ENCODE data around the gene PLXNC1. TPM values are rescaled to one million over a fixed set of nuclear protein-coding genes. Genes with fewer than 3 reads are reported as not detected.

Gene PLXNC1
- polyA plus RNA-seq, 1 donor (not counting 4 experiments of a cell fraction or from before 2014, with no cell fraction given), result 0.17 TPM

- no peaks in the 10 kb centered on the region for H3K4me1 ChIP-seq (ENCODE audit: control insufficient read depth, extremely low read depth, insufficient read depth, low read length)
- peaks cover 6% of the 10 kb centered on the region for H3K27me3 ChIP-seq (ENCODE audit: control insufficient read depth, extremely low read depth, insufficient read depth, low read length)
- H4K20me1 ChIP-seq (ENCODE audit: control insufficient read depth, extremely low read depth, insufficient read depth, low read length), result no peaks in the 10 kb centered on the region
- dilution Hi-C loops (cut with MboI; ENCODE audit: extremely low pct_ligation_motif_present, low sequenced_read_pairs), result no loop called here
- no peak overlapping the region for H3K27ac ChIP-seq (ENCODE audit: control insufficient read depth, insufficient read depth, low read length)
- no peak overlapping the region for H2AFZ ChIP-seq (ENCODE audit: control insufficient read depth, low read length)
- no peaks in the 10 kb centered on the region for H3K79me2 ChIP-seq (ENCODE audit: control insufficient read depth, insufficient read depth, low read length)
- FAIRE-seq, result no peak
- TF ChIP-seq CTCF (optimal IDR thresholded peaks at IDR 0.05 in 1 of 3, IDR thresholded peaks at IDR 0.05 in 1 of 3, conservative IDR thresholded peaks at IDR 0.05 in 1 of 3; ENCODE audit: extremely low read depth in 1 of 3, insufficient read depth in 2 of 3, low read length in 3 of 3), result no peak
- TF ChIP-seq EZH2 (IDR thresholded peaks at IDR 0.05; ENCODE audit: low read length), result no peak
- no peak overlapping the region for H3K4me2 ChIP-seq (ENCODE audit: control insufficient read depth, extremely low read depth, insufficient read depth, low read depth, low read length)
- H3K9ac ChIP-seq (ENCODE audit: control insufficient read depth, extremely low read depth, insufficient read depth, low read length), result no peak overlapping the region
- H3K9me1 ChIP-seq (ENCODE audit: control insufficient read depth, extremely low read depth, insufficient read depth, low read length), result no peaks in the 10 kb centered on the region
- H3K9me3 ChIP-seq (ENCODE audit: control insufficient read depth, low read depth, low read length), result no peaks in the 10 kb centered on the region
- no peak for DNase-seq (ENCODE audit: low read depth, low spot score)
- no peaks in the 10 kb centered on the region for H3K36me3 ChIP-seq (ENCODE audit: control insufficient read depth in 2 of 2, extremely low read depth in 1 of 2, insufficient read depth in 2 of 2, low read length in 2 of 2)
- H3K4me3 ChIP-seq (ENCODE audit: control insufficient read depth in 2 of 3, extremely low read depth in 1 of 3, insufficient read depth in 2 of 3, low read depth in 1 of 3, low read length in 3 of 3), result no peak overlapping the region
Measured at GRCh38 chr12:94195483-94195882, 47.1 kb downstream of the PLXNC1 start.

DNA sequence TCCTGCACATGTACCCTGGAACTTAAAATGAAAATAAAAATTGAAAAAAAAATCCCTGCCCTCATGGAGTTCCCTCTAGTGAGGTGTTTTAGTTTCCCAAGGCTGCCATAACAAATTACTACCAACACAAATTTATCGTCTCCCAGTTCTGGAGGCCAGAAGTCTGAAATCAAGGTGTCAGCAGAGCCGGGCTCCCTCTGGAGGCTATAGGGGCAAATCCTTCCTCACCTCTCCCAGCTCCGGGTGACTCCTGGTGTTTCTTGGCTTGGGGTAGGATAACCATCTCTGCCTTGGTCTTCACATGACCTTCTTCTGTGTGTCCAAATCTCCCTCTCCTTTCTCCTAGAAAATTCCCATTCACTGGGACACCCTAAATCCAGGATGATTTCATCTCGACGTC is 50.1 kb downstream of the PLXNC1 start:
- H2AFZ ChIP-seq (ENCODE audit: control insufficient read depth, low read length), result no peak overlapping the region
- no peaks in the 10 kb centered on the region for H3K9me3 ChIP-seq (ENCODE audit: control insufficient read depth, low read depth, low read length)
- H3K9me1 ChIP-seq (ENCODE audit: control insufficient read depth, extremely low read depth, insufficient read depth, low read length), result no peaks in the 10 kb centered on the region
- no peak overlapping the region for H3K27ac ChIP-seq (ENCODE audit: control insufficient read depth, insufficient read depth, low read length)
- FAIRE-seq, result no peak
- H3K4me1 ChIP-seq (ENCODE audit: control insufficient read depth, extremely low read depth, insufficient read depth, low read length), result peaks cover 9% of the 10 kb centered on the region
- H3K4me2 ChIP-seq (ENCODE audit: control insufficient read depth, extremely low read depth, insufficient read depth, low read depth, low read length), result no peak overlapping the region
- H3K36me3 ChIP-seq (ENCODE audit: control insufficient read depth in 2 of 2, extremely low read depth in 1 of 2, insufficient read depth in 2 of 2, low read length in 2 of 2), result no peaks in the 10 kb centered on the region
- dilution Hi-C loops (cut with MboI; ENCODE audit: extremely low pct_ligation_motif_present, low sequenced_read_pairs), result no loop called here
- no peaks in the 10 kb centered on the region for H3K79me2 ChIP-seq (ENCODE audit: control insufficient read depth, insufficient read depth, low read length)
- peaks cover 6% of the 10 kb centered on the region for H3K27me3 ChIP-seq (ENCODE audit: control insufficient read depth, extremely low read depth, insufficient read depth, low read length)
- H3K9ac ChIP-seq (ENCODE audit: control insufficient read depth, extremely low read depth, insufficient read depth, low read length), result no peak overlapping the region
- H3K4me3 ChIP-seq (ENCODE audit: control insufficient read depth in 2 of 3, extremely low read depth in 1 of 3, insufficient read depth in 2 of 3, low read depth in 1 of 3, low read length in 3 of 3), result no peak overlapping the region
- no peaks in the 10 kb centered on the region for H4K20me1 ChIP-seq (ENCODE audit: control insufficient read depth, extremely low read depth, insufficient read depth, low read length)
- no peak for TF ChIP-seq EZH2 (IDR thresholded peaks at IDR 0.05; ENCODE audit: low read length)
- no peak for TF ChIP-seq CTCF (optimal IDR thresholded peaks at IDR 0.05 in 1 of 3, IDR thresholded peaks at IDR 0.05 in 1 of 3, conservative IDR thresholded peaks at IDR 0.05 in 1 of 3; ENCODE audit: extremely low read depth in 1 of 3, insufficient read depth in 2 of 3, low read length in 3 of 3)
- no peak for DNase-seq (ENCODE audit: low read depth, low spot score)
